Measurements from ENCODE around the gene SH2D4B. TPM values are rescaled to one million over a fixed set of nuclear protein-coding genes. Genes with fewer than 3 reads are reported as not detected.

The SH2D4B gene
- polyA plus RNA-seq, 4 donors, result 0.03 to 0.09 TPM; not detected in 2

DNA sequence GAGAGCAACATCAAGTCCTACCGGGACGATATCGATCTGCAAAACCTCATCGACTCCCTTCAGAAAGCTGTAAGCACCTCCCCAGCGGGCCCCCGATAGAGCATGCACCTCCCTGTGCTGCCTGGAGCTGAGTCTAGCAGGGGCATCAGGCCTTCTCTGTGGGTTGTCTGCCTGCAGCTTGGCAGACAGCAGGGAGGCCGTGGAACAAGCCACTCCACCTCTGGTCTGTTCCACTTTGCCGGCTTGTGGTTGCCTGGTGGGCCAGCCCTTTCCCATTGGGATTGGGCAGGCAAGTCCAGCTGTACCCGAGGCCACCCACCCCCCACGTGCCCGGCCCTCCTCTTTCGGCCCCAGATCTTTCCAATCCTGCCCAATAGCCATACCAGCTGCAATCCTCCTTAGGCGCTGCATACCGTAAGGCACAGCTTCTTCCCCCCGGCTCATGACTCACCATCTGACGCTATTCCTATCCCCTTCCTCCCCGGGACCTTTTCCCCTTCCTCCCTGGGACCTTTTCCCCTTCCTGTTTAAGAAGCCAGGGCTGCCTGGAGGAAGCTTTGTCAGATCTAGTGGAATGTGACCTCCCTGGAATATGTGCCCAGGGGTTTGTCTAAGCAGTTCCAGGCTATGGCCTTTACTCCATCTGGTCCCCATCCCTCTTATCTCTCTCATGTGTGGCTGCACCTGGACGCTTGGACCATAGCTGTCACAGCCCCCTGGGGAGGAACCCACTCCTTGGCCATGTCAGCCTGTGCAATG, 28.1 kb upstream of the SH2D4B start:
- Histone ChIP-seq H3K4me3 (ENCODE audit: low read depth in 1 of 3, low read length in 3 of 3) (no peak overlapping the region), H3K27ac (ENCODE audit: low read depth in 1 of 3, low read length in 2 of 3) (peak overlapping the region in 1 of 3 donors; percentile 53), H3K4me1 (ENCODE audit: control insufficient read depth in 3 of 3, insufficient read depth in 2 of 3, low read depth in 1 of 3, low read length in 2 of 3) (peaks cover 7 to 28% (median 8%) of the 10 kb centered on the region in 3 donors), H3K9me3 (ENCODE audit: control insufficient read depth in 2 of 2, insufficient read depth in 1 of 2, low read depth in 1 of 2, low read length in 1 of 2) (no peaks in the 10 kb centered on the region), H3K27me3 (ENCODE audit: control insufficient read depth in 3 of 3, insufficient read depth in 3 of 3, low read length in 3 of 3) (no peaks in the 10 kb centered on the region), H3K36me3 (ENCODE audit: control insufficient read depth in 3 of 3, insufficient read depth in 2 of 3, low read depth in 1 of 3, low read length in 3 of 3) (peaks cover 0 to 73% (median 20%) of the 10 kb centered on the region in 3 donors)
- DNase-seq, result no peak
- WGBS, 3 donors, result 81 to 90% (median 88%) methylated on average over 17 to 18 of the region's 18 CpGs
- FAIRE-seq, result no peak

GRCh38 chr10:80512031-80512526, 25.6 kb upstream of the SH2D4B start:
- no peak for DNase-seq

DNA sequence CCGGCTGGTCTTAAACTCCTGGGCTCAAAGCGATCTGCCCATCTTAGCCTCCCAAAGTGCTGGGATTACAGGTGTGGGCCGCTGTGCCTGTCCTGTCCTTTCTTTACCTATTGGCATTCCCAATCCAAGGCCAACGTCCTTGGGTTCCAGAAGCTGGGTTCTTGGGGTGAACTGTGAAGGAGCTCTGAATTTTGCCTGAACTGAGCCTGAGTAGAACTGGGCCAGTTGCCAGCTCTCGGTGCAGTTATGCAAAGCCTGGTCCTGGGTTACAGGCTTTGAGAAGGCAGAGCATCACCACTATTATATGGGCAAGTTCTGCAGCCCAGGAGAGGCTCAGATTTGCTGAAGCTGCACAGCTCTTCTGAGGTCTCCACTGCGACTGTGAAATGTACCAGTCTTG, 24.6 kb upstream of the SH2D4B start:
- H3K27me3 ChIP-seq (ENCODE audit: control insufficient read depth in 3 of 3, insufficient read depth in 3 of 3, low read length in 3 of 3), result no peaks in the 10 kb centered on the region
- no peak for FAIRE-seq
- DNase-seq, result no peak
- H3K4me1 ChIP-seq (ENCODE audit: control insufficient read depth in 3 of 3, insufficient read depth in 2 of 3, low read depth in 1 of 3, low read length in 2 of 3), result no peaks in the 10 kb centered on the region
- no peak overlapping the region for H3K4me3 ChIP-seq (ENCODE audit: low read depth in 1 of 3, low read length in 3 of 3)
- peaks cover 4 to 88% (median 41%) of the 10 kb centered on the region in 3 donors for H3K36me3 ChIP-seq (ENCODE audit: control insufficient read depth in 3 of 3, insufficient read depth in 2 of 3, low read depth in 1 of 3, low read length in 3 of 3)
- no peaks in the 10 kb centered on the region for H3K9me3 ChIP-seq (ENCODE audit: control insufficient read depth in 2 of 2, insufficient read depth in 1 of 2, low read depth in 1 of 2, low read length in 1 of 2)
- no peak overlapping the region for H3K27ac ChIP-seq (ENCODE audit: low read depth in 1 of 3, low read length in 2 of 3)
- 93 to 94% (median 94%) methylated on average over 6 of the region's 6 CpGs for WGBS, 3 donors

More at GRCh38 chr10:80512031-80512526, 25.6 kb upstream of the SH2D4B start:
- peaks cover 2 to 85% (median 37%) of the 10 kb centered on the region in 3 donors for H3K36me3 ChIP-seq (ENCODE audit: control insufficient read depth in 3 of 3, insufficient read depth in 2 of 3, low read depth in 1 of 3, low read length in 3 of 3)
- no peak overlapping the region for H3K27ac ChIP-seq (ENCODE audit: low read depth in 1 of 3, low read length in 2 of 3)
- H3K9me3 ChIP-seq (ENCODE audit: control insufficient read depth in 2 of 2, insufficient read depth in 1 of 2, low read depth in 1 of 2, low read length in 1 of 2), result no peaks in the 10 kb centered on the region
- FAIRE-seq, result no peak
- H3K27me3 ChIP-seq (ENCODE audit: control insufficient read depth in 3 of 3, insufficient read depth in 3 of 3, low read length in 3 of 3), result no peaks in the 10 kb centered on the region
- no peak overlapping the region for H3K4me3 ChIP-seq (ENCODE audit: low read depth in 1 of 3, low read length in 3 of 3)
- WGBS, 3 donors, result 87 to 95% (median 92%) methylated on average over 10 of the region's 10 CpGs
- peaks cover 0 to 4% (median 0%) of the 10 kb centered on the region in 3 donors for H3K4me1 ChIP-seq (ENCODE audit: control insufficient read depth in 3 of 3, insufficient read depth in 2 of 3, low read depth in 1 of 3, low read length in 2 of 3)

DNA sequence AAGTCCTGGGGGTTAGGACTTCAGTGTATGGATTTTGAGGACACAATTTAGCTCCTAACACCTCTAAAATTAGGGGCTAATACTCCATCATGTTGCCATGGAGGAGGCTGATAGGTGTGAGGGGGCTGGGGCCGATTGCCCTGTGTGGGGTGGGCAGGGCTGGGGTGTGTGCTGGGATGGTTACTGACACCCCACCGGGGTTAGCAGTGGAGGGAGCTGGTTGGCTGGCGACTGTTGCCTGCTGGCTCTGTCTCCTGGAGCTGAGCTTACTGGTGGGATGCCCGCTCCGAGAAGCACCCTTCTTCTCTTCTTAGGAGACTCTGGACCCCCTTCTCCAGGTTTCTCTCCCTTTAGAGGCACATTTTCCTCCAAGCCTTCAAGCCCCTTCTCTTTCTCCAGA, 22.2 kb upstream of the SH2D4B start:
- WGBS, 3 donors, result 88 to 98% (median 92%) methylated on average over 5 of the region's 5 CpGs
- peaks cover 12 to 87% (median 43%) of the 10 kb centered on the region in 3 donors for H3K36me3 ChIP-seq (ENCODE audit: control insufficient read depth in 3 of 3, insufficient read depth in 2 of 3, low read depth in 1 of 3, low read length in 3 of 3)
- no peak for FAIRE-seq

DNA sequence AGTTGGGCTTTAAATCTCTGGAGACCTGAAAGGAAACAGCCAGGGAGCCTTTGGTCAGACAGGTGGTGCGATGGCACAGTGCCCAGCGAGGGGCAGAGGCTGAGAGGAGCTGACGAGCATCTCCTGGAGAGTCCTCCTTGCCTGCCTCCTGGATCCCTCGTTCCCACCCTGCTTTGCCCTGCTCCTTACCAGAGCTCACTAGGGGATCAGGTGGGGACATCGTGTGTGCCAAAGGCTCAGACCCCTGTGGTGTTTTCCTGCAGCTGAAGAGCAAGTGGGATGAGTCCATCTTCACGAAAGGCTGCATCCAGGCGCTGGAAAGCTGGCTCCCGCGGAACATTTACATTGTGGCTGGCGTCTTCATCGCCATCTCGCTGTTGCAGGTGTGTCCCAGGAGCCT, 21.8 kb upstream of the SH2D4B start:
- no peak for FAIRE-seq
- H3K27ac ChIP-seq (ENCODE audit: low read depth in 1 of 3, low read length in 2 of 3), result no peak overlapping the region
- peaks cover 12 to 88% (median 43%) of the 10 kb centered on the region in 3 donors for H3K36me3 ChIP-seq (ENCODE audit: control insufficient read depth in 3 of 3, insufficient read depth in 2 of 3, low read depth in 1 of 3, low read length in 3 of 3)

More for the DNA sequence above, 22.2 kb upstream of the SH2D4B start:
- DNase-seq, result no peak
- no peak overlapping the region for H3K27ac ChIP-seq (ENCODE audit: low read depth in 1 of 3, low read length in 2 of 3)
- H3K27me3 ChIP-seq (ENCODE audit: control insufficient read depth in 3 of 3, insufficient read depth in 3 of 3, low read length in 3 of 3), result no peaks in the 10 kb centered on the region
- peaks cover 0 to 4% (median 0%) of the 10 kb centered on the region in 3 donors for H3K4me1 ChIP-seq (ENCODE audit: control insufficient read depth in 3 of 3, insufficient read depth in 2 of 3, low read depth in 1 of 3, low read length in 2 of 3)
- no peak overlapping the region for H3K4me3 ChIP-seq (ENCODE audit: low read depth in 1 of 3, low read length in 3 of 3)
- H3K9me3 ChIP-seq (ENCODE audit: control insufficient read depth in 2 of 2, insufficient read depth in 1 of 2, low read depth in 1 of 2, low read length in 1 of 2), result no peaks in the 10 kb centered on the region

DNA sequence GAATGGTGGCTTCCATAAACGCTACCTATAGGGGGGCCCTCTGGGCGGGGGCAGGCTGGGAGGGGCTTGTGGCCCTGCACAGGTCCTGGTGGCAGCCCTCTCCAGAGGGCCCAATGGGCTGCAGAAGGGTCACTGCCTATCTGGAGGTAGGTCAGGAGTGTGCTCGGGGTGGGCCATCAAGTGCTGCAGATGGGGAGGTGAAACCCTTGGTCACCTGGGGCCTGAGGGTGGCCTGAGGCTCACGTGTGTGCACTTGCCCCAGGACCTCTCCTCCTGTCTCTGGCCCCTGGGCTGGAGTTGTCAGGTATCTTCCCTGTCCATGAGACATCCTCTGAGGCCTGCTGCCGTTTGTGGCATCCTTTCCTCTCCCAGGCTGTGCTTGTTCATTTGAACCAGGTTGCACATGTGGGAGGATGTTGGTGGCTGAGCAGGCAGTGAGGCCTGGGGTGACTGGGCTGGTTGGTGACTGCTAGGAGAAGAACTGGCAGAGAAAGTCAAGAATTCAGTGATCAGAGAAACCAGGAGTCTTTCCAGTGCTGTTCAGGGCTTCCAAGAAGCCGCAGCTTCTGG, 21.1 kb upstream of the SH2D4B start:
- peaks cover 12 to 88% (median 43%) of the 10 kb centered on the region in 3 donors for H3K36me3 ChIP-seq (ENCODE audit: control insufficient read depth in 3 of 3, insufficient read depth in 2 of 3, low read depth in 1 of 3, low read length in 3 of 3)
- FAIRE-seq (no peak), DNase-seq (no peak)
- H3K4me1 ChIP-seq (ENCODE audit: control insufficient read depth in 3 of 3, insufficient read depth in 2 of 3, low read depth in 1 of 3, low read length in 2 of 3), result peaks cover 0 to 4% (median 0%) of the 10 kb centered on the region in 3 donors
- no peak overlapping the region for H3K4me3 ChIP-seq (ENCODE audit: low read depth in 1 of 3, low read length in 3 of 3)
- no peak overlapping the region for H3K27ac ChIP-seq (ENCODE audit: low read depth in 1 of 3, low read length in 2 of 3)
- 76 to 89% (median 88%) methylated on average over 6 of the region's 6 CpGs for WGBS, 3 donors
- H3K9me3 ChIP-seq (ENCODE audit: control insufficient read depth in 2 of 2, insufficient read depth in 1 of 2, low read depth in 1 of 2, low read length in 1 of 2), result no peaks in the 10 kb centered on the region
- H3K27me3 ChIP-seq (ENCODE audit: control insufficient read depth in 3 of 3, insufficient read depth in 3 of 3, low read length in 3 of 3), result no peaks in the 10 kb centered on the region

More for the DNA sequence above, 21.8 kb upstream of the SH2D4B start:
- H3K4me1 ChIP-seq (ENCODE audit: control insufficient read depth in 3 of 3, insufficient read depth in 2 of 3, low read depth in 1 of 3, low read length in 2 of 3), result peaks cover 0 to 4% (median 0%) of the 10 kb centered on the region in 3 donors
- WGBS, 3 donors, result 84 to 91% (median 85%) methylated on average over 12 of the region's 12 CpGs
- DNase-seq, result no peak
- no peaks in the 10 kb centered on the region for H3K27me3 ChIP-seq (ENCODE audit: control insufficient read depth in 3 of 3, insufficient read depth in 3 of 3, low read length in 3 of 3)
- H3K4me3 ChIP-seq (ENCODE audit: low read depth in 1 of 3, low read length in 3 of 3), result no peak overlapping the region
- no peaks in the 10 kb centered on the region for H3K9me3 ChIP-seq (ENCODE audit: control insufficient read depth in 2 of 2, insufficient read depth in 1 of 2, low read depth in 1 of 2, low read length in 1 of 2)

DNA sequence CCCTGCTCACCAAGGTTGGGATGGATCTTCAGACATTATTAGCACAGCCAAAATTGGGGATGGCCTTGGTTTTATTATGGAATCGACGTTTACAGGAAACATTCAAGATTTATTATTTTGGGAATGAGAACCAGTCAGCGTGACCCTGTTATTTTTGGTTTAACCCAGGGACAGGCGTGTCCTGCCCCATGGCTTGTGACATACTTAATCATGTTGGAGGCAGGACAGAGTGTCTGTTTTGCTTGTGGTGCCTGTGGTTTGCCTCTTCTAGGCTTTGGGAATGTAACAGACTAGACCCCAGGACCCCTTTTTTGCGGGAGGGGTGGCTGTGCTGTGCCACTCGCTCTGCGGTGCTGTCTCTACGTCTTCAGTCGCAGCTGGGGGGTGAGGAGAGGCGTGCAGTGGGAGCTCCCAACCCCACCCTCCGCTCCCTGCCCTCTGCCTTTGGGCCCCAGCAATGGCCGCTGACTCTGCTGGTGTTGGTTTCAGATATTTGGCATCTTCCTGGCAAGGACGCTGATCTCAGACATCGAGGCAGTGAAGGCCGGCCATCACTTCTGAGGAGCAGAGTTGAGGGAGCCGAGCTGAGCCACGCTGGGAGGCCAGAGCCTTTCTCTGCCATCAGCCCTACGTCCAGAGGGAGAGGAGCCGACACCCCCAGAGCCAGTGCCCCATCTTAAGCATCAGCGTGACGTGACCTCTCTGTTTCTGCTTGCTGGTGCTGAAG, 20.1 kb upstream of the SH2D4B start:
- FAIRE-seq, result no peak
- Histone ChIP-seq H3K27me3 (ENCODE audit: control insufficient read depth in 3 of 3, insufficient read depth in 3 of 3, low read length in 3 of 3) (no peaks in the 10 kb centered on the region), H3K27ac (ENCODE audit: low read depth in 1 of 3, low read length in 2 of 3) (peak overlapping the region in 1 of 3 donors; percentile 34), H3K4me3 (ENCODE audit: low read depth in 1 of 3, low read length in 3 of 3) (no peak overlapping the region), H3K4me1 (ENCODE audit: control insufficient read depth in 3 of 3, insufficient read depth in 2 of 3, low read depth in 1 of 3, low read length in 2 of 3) (peaks cover 0 to 4% (median 0%) of the 10 kb centered on the region in 3 donors), H3K36me3 (ENCODE audit: control insufficient read depth in 3 of 3, insufficient read depth in 2 of 3, low read depth in 1 of 3, low read length in 3 of 3) (peaks cover 12 to 78% (median 36%) of the 10 kb centered on the region in 3 donors), H3K9me3 (ENCODE audit: control insufficient read depth in 2 of 2, insufficient read depth in 1 of 2, low read depth in 1 of 2, low read length in 1 of 2) (no peaks in the 10 kb centered on the region)
- 89 to 93% (median 91%) methylated on average over 19 to 21 of the region's 21 CpGs for WGBS, 3 donors
- DNase-seq, result no peak

GRCh38 chr10:80518143-80518806, 19.4 kb upstream of the SH2D4B start:
- WGBS, 3 donors, result 91 to 92% (median 92%) methylated on average over 17 of the region's 17 CpGs

More at GRCh38 chr10:80518143-80518806, 19.4 kb upstream of the SH2D4B start:
- Histone ChIP-seq H3K36me3 (ENCODE audit: control insufficient read depth in 3 of 3, insufficient read depth in 2 of 3, low read depth in 1 of 3, low read length in 3 of 3) (peaks cover 12 to 73% (median 33%) of the 10 kb centered on the region in 3 donors), H3K9me3 (ENCODE audit: control insufficient read depth in 2 of 2, insufficient read depth in 1 of 2, low read depth in 1 of 2, low read length in 1 of 2) (no peaks in the 10 kb centered on the region), H3K27ac (ENCODE audit: low read depth in 1 of 3, low read length in 2 of 3) (no peak overlapping the region), H3K4me3 (ENCODE audit: low read depth in 1 of 3, low read length in 3 of 3) (no peak overlapping the region), H3K27me3 (ENCODE audit: control insufficient read depth in 3 of 3, insufficient read depth in 3 of 3, low read length in 3 of 3) (no peaks in the 10 kb centered on the region), H3K4me1 (ENCODE audit: control insufficient read depth in 3 of 3, insufficient read depth in 2 of 3, low read depth in 1 of 3, low read length in 2 of 3) (peaks cover 0 to 4% (median 0%) of the 10 kb centered on the region in 3 donors)
- no peak for FAIRE-seq
- DNase-seq, result no peak
